HTERT RPE-1 (cell line): ENCODE data around the gene ATN1.

Experiments used
- in situ Hi-C: fragments of 300-500 bp; cut with MboI; formaldehyde crosslinking; loops from 4 replicates; pipeline ENCODE4 v1.14.3; 2020; ENCODE audit warnings: low sequenced_read_pairs

Gene ATN1

DNA sequence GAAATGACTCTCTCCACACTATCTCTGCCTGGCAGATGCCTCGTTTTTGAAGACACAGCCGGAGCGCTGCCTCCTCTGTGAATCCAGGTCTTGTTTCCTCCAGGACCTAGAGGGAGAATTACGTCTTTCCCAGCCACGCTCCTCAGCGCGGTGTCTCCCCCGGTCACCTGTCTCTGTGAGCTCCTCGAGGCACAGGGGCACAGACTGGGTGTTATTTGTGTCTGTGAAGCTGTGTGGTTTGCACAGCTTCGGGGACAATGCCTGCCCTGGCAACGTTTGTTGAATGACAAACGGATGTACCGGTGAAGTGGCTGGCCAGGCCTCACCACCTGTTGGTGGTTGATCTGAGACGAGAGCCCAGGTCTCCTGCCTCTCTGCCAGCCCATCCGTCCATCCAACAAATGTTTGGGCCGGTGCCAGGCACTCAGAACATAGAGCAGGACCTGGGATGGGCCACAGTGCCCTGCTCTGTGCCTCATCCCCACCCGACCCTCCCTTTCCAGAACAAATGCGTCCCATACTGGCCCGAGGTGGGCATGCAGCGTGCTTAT is 29.5 kb downstream of the ATN1 start:
- in situ Hi-C loops = no loop called here

DNA sequence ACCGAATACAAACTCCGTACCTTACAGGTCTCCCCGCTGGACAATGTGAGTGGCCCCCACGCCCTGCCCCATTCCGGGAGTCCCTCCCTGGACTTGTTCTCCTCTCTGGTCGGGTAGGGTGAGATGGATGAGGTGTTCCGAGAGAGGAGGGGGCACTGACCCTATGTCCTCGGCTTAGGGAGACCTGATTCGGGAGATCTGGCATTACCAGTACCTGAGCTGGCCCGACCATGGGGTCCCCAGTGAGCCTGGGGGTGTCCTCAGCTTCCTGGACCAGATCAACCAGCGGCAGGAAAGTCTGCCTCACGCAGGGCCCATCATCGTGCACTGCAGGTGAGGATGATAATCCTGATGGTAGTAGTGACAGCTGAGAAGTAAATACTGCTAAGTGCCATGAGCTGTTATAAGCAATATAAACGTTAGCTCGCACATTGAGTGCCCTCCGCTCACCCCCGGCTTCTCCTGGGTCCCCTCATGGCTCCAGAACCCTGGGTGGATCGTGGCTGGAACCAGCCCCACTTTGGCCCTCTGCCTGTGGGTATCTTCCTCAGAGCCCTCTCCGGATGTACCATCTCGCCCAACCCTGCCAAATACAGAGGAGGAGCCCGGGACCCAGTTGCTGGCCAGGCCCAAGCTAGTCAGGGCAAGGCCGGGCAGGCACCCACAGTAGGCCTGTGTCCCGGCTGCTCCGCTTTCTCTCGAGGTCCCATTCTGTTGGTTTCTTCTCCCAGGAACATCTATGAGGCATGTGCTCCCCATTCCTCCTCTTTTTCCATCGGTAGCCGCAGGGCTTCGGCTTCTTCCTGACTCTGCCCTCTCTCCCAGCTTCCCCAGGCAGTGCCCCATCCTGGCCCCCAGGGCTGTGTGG is 30.2 kb downstream of the ATN1 start:
- in situ Hi-C loops = no loop called here

DNA sequence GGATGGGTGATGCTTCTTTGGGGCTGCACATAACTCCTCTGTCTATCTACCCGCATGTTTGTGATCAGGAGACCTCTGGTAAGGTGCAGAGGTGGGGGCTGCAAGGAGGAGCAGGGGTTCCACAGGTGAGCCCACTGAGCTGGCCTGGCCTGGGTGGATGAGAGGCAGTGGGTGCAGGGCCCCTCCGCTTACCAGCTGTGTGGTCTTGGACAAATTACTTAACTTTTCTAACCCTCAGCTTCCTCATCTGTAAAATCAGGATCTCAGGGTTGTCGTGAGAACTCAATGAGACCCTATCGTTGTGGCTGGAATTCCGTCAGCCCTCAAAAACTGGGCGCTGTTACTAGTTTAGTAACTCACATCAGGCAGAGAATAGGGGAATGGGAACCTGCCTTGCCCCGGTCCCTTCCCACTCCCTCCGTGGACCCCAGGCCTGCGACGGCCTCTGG is 30.9 kb downstream of the ATN1 start:
- in situ Hi-C loops = no loop called here

DNA sequence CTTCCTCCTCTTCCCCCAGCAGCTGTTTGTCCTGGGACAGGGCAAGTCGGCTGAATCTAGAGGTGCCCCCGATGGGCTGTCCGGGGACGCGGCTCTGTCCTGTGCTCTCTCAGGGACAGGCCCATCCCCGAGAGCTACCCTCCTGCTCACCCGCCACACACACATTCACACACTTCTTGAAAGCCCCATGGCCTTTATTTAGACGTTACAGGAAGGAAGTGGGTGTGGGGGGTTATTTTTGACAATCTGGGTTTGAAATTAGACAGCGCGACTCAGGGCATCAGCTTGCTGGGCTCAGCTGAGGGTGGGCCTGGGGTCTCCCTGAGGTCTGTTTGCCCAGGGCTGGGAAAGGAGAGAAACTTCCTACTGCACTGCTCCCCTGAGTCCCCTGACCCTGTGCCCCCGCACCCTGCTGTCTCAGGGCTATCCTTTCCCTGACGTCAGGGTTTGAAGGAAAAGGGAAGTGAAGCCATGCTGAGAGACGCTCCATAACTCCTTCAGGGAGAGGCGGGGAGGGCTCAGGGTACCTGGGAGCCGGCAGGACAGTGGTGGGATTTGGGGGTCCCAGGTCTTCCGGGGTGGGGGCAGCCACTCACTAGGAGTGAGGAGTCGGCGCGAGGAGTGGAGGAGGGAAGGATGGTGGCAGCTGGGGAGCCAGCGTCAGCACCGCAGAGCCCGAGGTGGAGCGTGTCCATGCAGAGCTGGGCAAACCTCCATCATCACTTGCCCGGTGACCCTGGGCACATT is 31.5 kb downstream of the ATN1 start:
- in situ Hi-C loops = no loop called here

DNA sequence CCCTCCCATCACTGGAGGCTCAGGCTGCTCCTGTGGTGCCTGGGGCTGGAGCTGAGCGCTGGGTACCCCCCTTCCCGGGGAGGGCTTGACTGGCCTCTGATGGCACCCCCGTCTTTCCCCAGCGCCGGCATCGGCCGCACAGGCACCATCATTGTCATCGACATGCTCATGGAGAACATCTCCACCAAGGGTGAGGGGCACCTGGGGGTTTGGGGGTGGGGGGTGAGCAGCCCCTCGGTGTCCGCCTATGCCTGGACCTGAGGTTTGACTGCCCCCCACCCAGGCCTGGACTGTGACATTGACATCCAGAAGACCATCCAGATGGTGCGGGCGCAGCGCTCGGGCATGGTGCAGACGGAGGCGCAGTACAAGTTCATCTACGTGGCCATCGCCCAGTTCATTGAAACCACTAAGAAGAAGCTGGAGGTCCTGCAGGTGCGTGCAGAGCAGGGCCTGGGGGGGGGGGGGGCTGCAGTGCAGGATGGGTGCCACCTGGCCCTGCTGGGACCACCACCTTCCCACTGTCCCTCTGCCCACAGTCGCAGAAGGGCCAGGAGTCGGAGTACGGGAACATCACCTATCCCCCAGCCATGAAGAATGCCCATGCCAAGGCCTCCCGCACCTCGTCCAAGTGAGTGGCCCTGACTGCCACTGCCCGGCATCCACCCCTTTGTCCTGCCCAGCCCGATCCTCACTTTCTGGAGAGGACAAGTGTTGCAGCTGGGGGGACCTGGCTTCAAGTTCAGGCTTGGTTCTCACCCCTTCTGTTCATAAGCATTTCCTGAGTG is 32.2 kb downstream of the ATN1 start:
- in situ Hi-C loops = no loop called here

DNA sequence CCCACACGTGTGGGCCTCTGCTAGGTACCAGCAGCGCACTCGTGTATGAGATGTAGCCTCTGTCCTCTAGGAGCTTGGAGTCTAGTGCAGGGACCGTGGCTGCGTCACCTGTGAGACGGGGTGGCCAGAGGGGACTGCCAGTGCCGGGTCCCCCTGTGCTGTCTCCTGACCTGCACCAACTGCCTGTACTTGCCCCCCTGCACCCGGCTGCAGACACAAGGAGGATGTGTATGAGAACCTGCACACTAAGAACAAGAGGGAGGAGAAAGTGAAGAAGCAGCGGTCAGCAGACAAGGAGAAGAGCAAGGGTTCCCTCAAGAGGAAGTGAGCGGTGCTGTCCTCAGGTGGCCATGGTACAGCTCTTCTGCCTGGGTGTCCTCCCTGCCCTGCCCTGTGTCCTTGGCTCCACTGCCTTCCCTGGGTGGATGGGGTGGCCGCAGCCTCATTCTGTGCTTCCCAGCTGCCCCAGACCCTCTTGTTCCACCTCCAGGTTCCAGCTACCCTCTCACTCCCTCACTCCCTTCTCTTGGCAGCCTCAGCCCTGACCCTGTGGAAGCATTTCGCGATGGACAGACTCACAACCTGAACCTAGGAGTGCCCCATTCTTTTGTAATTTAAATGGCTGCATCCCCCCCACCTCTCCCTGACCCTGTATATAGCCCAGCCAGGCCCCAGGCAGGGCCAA is 33.0 kb downstream of the ATN1 start:
- in situ Hi-C loops = no loop called here

DNA sequence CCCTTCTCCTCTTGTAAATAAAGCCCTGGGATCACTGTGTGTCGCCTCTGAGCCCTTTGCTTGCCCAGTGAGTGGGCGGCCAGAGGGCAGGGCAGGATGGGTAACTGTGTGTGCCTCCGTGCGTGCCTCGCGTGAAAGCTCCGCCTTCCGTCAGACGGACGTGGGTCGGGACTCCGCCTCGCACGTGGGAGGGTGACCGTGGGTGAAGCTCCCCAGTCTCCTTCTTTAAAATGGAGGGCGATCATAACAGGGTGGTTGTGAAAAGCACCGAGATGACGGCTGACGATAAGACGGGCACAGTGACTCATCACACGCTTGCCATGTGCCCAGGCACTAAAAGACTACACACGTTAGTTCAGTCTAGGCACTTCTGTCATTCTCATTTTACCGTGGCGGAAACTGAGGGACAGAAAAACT is 33.5 kb downstream of the ATN1 start:
- in situ Hi-C loops = no loop called here

DNA sequence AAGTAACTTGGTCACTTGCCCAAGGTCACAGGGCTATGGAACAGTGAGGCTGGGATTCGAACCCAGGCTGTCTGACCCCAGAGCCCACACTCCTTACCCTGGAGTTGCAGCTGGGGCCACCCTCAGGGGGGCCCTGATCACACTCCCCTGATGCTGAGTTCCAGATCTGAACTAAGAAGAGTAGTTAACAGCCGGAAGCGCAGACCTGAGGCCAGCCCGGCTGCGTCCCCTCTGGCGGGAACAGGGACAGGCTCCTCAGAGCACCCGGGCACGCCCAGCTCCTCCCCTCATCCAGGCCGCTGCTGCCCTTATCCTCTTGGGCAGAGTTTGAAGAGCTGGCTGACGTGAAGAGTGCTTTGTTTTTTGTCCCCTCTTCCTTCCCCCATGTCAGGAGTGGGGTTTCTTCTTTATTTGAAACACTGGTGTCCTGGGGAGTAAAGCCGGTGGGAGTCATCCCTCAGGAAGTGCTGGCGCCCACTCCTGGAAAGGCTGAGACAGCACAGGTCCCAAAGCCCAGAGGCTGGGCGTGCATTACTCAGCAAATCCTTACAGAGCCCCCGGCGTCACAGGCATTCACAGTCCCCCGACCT is 34.0 kb downstream of the ATN1 start:
- in situ Hi-C loops = no loop called here

DNA sequence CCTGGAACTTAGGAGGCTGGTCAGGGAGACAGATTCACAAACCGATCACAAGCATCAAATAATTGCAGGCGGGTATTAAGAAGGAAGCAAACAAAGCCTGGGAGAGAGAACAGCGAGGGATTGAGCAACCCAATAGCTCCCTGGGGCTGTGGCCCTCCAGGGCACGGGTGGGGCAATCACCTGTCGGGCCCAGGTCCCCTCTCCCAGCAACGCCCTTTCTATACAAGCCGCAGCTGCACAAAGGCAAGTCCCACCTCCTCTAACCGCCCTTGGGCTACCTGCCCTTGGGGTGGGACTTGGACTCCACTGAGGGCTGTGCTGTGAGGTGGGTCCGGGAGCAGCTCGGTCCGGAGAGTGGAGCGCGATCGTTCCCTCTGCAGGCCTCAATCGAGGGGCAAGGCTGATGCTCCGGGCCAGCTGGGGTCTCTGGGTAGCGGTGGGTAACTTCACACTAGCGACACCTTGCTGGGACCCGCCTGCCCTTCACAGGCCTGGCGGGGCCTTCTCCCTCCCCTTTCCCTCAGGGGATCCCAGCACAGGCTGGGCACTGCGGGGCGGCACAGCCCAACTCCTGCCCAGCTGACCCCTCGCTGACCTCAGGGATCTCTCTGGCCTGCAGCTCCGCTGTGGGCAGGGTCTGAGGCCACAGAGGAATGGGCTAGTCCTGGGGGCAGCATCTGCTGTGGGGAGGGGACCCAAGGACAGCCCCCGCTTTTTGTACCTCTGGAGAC is 34.7 kb downstream of the ATN1 start:
- in situ Hi-C loops = no loop called here

DNA sequence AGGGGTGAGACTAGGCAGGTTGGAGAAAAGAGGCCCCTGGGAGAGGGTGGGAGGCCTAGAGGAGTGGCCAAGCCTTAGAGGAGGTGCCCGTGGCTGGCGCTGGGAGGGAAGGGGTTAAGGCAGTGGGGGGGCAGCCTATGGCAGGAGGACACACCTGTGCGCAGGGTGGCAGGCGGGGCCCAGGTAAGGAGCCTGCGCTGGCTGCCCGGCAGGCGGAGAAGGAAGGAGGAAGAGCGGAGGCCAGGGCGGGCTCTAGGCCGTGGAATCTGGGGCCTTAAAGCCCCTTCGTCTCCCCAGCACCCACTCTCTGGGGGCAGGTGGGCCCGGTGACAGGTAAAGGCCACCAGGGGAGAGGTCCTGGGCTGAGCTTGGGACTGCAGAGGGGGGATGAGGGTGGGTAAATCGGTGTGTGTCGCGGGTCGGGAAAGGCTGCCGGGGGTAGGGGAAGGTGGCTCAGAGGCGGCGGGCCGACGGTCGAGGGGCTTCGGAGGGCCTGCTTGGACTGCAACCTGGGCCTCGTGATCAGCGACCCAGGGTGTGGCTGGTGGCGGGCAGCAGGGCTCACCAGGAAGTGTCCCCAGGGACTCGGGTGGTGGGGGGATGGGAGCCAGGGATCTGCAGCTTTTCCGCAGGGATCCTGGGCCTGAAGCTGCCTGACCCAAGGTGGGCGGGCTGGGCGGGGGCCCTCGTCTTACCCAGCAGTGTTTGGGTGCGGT is 35.4 kb downstream of the ATN1 start:
- in situ Hi-C loops = no loop called here

DNA sequence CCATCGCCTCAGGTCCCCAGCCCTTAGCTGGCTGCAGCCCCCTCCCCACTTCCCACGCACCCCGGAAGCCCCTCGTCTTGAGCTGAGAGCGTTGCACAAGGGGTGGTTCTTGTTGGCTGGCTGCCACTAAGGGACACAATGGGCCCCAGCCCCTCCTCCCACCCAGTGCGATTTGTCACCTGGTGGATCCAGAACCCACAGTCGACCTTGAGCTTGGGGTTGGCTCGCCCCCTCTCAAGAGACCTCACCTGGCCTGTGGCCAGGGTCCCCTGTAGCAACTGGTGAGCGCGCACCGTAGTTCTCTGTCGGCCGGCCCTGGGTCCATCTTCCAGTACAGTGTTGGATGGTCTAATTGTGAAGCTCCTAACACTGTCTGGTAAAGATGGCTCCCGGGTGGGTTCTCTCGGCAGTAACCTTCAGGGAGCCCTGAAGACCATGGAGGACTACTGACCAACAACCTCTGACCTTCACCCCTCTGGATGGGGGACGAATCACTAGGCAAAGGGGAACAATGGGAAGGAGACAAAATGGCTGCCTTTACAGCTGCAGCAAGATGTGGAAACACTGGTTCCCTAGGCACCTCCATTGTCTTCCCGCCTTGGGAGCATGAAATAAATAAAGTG is 36.1 kb downstream of the ATN1 start:
- in situ Hi-C loops = no loop called here

DNA sequence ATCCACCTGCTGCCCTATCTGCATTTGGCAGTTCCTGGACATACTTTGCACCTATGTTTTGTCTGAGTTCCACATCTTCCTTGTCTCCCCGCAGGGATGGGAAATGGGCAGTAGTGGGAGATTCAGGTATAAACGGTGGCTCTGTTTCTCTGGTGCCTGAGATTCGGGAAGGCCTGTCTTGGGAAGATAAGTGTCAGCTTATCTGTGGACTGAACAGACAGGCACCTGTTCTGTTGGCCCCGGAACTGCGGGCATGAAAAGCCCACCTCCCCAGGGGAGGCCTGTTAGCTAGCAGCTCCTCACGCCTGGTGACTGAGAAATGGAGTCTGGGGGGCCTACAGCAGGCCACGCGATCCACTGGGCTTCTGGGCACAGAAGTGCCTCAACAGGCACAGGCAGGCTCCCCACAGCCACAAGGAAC is 36.9 kb downstream of the ATN1 start:
- in situ Hi-C loops = no loop called here

DNA sequence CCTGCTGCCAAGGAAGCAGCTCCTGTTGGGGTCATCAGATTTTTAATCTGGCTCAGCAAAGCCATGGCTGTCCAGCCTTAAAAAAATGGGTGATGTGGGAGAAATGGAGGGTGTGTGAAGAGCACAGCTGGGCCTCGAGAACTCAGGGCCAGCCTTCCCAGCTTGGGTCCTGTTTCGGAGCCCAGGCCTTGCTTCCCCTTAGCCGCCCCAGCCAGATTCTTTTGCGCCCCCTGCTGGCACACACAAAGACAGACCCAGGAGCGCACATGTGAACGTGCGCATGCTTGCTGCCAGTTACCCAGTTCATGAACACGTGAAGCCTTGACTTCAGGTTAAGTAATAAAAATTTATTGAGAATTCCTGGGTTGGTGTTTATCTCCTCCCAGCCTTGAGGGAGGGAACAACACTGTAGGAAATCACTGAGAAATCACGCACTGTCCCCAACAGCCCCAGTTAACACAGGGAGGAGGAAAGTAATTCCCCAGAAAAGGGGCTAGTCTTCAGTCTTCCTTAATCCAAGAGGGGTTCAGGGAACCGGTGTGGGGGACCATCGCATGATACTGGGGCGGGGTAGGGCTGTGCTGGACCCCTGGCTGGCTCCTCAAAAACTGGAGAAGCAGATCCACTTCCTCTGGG is 37.4 kb downstream of the ATN1 start:
- in situ Hi-C loops = no loop called here

DNA sequence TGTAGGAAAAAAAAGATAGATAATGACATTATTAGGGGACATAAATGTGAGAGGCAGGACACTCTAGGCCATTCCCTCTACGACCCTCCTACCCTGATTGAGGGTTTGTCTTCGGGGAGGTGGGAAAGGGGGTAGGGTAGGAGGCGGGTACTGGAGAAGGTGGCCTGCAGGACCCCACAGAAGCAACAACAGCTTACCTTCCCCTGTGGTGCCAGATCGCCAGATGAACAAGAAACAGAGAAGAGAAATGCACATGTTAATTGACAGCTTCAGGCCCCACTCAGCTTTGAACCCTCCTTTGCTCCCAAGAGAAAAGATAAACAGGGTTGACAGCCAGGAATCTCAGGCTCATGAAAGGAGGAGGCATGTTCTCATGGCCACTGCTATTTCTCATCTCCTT is 38.0 kb downstream of the ATN1 start:
- in situ Hi-C loops = no loop called here

DNA sequence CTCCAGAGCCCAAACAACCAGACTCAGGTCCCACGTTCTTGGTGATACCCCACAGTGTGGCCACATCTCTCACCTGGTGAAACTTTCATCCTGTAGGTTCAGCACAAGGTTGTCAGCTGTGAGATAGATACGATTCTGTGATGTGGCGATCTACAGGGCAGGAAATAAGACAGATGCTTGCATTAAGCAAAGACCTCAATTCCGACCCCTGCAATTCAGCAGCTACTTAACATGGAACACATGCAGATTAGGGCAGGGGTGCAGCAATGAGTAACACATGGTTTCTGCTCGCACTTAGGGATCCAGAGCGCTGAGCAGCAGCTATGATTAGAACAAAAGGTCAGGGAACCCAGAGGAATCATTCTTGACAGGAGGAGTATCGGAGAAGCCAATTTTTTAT is 38.6 kb downstream of the ATN1 start:
- in situ Hi-C loops = no loop called here

DNA sequence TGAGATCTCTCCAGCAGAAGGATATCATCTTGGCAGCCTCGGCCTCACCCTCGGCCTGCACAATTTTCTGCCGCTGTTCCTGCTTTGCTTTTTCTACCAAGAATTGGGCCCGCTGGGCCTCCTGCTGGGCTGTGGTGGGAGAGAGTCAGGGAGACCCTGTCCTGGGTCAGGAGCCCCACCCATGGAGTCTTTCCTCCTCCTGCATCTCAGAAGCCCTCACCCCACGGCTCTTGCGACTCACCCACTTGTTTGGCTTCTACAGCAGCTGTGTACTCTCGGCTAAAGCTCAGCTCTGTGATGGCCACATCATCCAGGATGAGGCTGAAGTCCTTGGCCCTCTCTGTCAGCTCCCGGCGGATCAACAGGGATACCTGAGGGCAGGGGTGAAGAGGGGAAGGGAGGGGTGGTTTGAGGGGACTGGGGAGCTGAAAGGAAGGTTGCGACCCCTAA is 39.9 kb downstream of the ATN1 start:
- in situ Hi-C loops = no loop called here

DNA sequence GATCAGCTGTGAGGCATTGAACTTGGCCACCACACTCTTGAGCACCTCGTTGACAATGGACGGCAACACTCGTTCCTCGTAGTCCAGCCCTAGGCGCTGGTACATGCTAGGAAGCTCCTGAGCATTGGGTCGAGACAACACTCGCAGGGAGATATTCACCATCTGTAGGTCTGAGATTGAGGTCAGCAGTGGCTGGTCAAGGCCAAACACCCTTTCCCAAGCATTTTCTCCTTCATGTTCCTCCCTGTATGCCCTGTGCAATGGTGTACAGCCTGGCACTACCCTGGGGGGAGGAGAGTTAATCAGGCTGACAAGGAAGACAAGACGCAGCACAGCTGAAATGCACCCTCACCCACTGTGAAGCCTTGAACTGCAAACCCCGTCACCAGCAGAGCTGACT is 40.7 kb downstream of the ATN1 start:
- in situ Hi-C loops = no loop called here

DNA sequence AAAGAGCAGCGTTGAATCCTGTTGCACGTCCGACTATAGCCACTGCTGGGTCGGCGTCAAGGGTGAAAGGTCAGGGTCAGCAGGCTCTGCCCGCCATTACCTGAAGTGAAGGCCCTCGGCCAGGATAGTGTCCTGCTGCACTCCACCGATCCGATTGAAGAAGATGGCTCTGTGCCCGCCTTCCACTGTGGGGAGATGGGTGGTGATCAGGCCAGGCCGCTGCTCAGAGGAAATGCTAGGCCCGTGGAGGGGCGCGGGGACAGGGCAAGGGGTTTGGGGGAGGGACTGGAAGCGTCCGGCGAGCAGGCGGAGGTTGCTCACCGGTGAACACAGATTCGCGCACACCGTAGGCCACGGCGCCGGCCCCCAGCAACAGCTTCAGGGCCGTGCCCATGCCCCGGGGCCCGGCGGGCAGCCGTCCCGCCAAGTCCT is 42.4 kb downstream of the ATN1 start:
- in situ Hi-C loops = no loop called here
